ENCODE results near the gene ACSL3.

DNA sequence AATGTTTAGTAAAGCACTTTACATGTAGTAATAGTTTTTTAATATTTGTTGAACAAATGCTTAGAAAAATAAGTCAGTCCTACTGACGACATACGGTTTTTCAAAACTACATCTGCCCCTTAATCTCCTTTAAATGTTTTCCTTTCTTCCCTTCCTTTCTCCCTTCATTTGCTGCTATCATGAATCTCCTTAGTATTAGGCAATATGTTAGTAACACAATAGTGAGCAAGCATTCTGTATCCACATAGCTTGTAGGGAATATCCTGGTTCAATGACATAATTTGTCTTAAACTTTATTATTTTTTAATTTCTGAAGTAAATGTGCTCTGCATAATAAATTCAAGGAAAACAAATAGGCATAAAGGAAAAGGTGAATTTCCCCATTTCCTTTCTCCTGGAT, 79.1 kb downstream of the ACSL3 start:
- TF ChIP-seq, protein P1, sequence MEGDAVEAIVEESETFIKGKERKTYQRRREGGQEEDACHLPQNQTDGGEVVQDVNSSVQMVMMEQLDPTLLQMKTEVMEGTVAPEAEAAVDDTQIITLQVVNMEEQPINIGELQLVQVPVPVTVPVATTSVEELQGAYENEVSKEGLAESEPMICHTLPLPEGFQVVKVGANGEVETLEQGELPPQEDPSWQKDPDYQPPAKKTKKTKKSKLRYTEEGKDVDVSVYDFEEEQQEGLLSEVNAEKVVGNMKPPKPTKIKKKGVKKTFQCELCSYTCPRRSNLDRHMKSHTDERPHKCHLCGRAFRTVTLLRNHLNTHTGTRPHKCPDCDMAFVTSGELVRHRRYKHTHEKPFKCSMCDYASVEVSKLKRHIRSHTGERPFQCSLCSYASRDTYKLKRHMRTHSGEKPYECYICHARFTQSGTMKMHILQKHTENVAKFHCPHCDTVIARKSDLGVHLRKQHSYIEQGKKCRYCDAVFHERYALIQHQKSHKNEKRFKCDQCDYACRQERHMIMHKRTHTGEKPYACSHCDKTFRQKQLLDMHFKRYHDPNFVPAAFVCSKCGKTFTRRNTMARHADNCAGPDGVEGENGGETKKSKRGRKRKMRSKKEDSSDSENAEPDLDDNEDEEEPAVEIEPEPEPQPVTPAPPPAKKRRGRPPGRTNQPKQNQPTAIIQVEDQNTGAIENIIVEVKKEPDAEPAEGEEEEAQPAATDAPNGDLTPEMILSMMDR (IDR thresholded peaks at IDR 0.05): no peak
- TF ChIP-seq POLR2A (IDR thresholded peaks at IDR 0.05) (no peak), EP300 (IDR thresholded peaks at IDR 0.05) (no peak), POLR2AphosphoS5 (IDR thresholded peaks at IDR 0.05) (no peak)

All from sigmoid colon (tissue), 4 donors.